SK-N-SH treated with all-trans-retinoic acid at 6 μM for 48 hours (cell line): ENCODE data around the gene ARID1B.

Source experiments
- ARNTL ChIP-seq: fragments of 450-650 bp; formaldehyde crosslinking; IDR thresholded peaks from 2 replicates; pipeline ENCODE4 v1.5.0; 2020; ENCODE audit warnings: low read depth, mild to moderate bottlenecking, moderate library complexity, borderline replicate concordance
- CREB5 ChIP-seq: fragments of 250-450 bp; sonication (Bioruptor Pico); IDR thresholded peaks from 2 replicates; pipeline ENCODE4 v1.5.1; 2020; ENCODE audit warnings: low read depth, mild to moderate bottlenecking, moderate library complexity
- PATZ1 ChIP-seq: fragments of 250-450 bp; sonication (Bioruptor Pico); IDR thresholded peaks from 2 replicates; pipeline ENCODE4 v1.8.0; 2020; ENCODE audit warnings: mild to moderate bottlenecking, moderate library complexity, borderline replicate concordance
- RARB ChIP-seq: fragments of 250-450 bp; sonication (Bioruptor Pico); IDR thresholded peaks from 2 replicates; pipeline ENCODE4 v1.8.0; 2021; ENCODE audit warnings: mild to moderate bottlenecking, moderate library complexity
- SNAI2 ChIP-seq: fragments of 250-450 bp; sonication (Bioruptor Pico); IDR thresholded peaks from 2 replicates; pipeline ENCODE4 v1.5.0; 2020; ENCODE audit warnings: mild to moderate bottlenecking, moderate library complexity
- TCF4 ChIP-seq: fragments of 250-450 bp; sonication (Bioruptor Pico); IDR thresholded peaks from 2 replicates; pipeline ENCODE4 v1.8.0; 2021; ENCODE audit warnings: mild to moderate bottlenecking, moderate library complexity, borderline replicate concordance

GRCh38 chr6:156978948-156979347, 201.8 kb downstream of the ARID1B start:
- no peak for TF ChIP-seq PATZ1 (CRISPR knock-in tag)
- no peak for TF ChIP-seq ARNTL (CRISPR knock-in tag)
- TF ChIP-seq CREB5 (CRISPR knock-in tag), result no peak
- TF ChIP-seq RARB, result no peak
- TF ChIP-seq SNAI2, result no peak
- no peak for TF ChIP-seq TCF4 (CRISPR knock-in tag)
